ENCODE data around the gene SLC35B3. TPM values are rescaled to one million over a fixed set of nuclear protein-coding genes. Genes with fewer than 3 reads are reported as not detected.
"Not testable (repeated sequence)": the region's sequence is repeated elsewhere in the genome, so short reads cannot be mapped to it uniquely, and the experiment has no call there.

SLC35B3 gene
- total RNA-seq, 1 donor from 2014 or later, result 13.3 TPM

GRCh38 chr6:8468552-8469356 lies 33.4 kb upstream of the SLC35B3 start:
- TF ChIP-seq CTCF (IDR thresholded peaks at IDR 0.05), result no peak
- H3K36me3 Mint-ChIP-seq (ENCODE audit: low read depth), result no peaks in the 10 kb centered on the region
- no peak overlapping the region for H3K4me3 Mint-ChIP-seq
- H3K9me3 Mint-ChIP-seq, result peaks cover 2% of the 10 kb centered on the region
- no peak overlapping the region for H3K27ac Mint-ChIP-seq
- no peaks in the 10 kb centered on the region for H3K27me3 Mint-ChIP-seq
- ATAC-seq (ENCODE audit: low read depth) (no peak), DNase-seq (no peak)
- ChIA-PET POLR2A (no interaction called here), CTCF (no interaction called here)
- intact Hi-C loops (cut with micrococcal nuclease), result no loop called here
- H3K4me1 Mint-ChIP-seq, result no peaks in the 10 kb centered on the region

GRCh38 chr6:8462694-8463093 lies 27.3 kb upstream of the SLC35B3 start:
- intact Hi-C loops (cut with micrococcal nuclease), result no loop called here
- Mint-ChIP-seq H3K9me3 (no peaks in the 10 kb centered on the region), H3K36me3 (ENCODE audit: low read depth) (no peaks in the 10 kb centered on the region), H3K27me3 (peaks cover 9% of the 10 kb centered on the region), H3K27ac (no peak overlapping the region), H3K4me1 (no peaks in the 10 kb centered on the region), H3K4me3 (no peak overlapping the region)
- ATAC-seq (ENCODE audit: low read depth) (no peak), DNase-seq (no peak)
- POLR2A ChIA-PET, result no interaction called here
- TF ChIP-seq CTCF (IDR thresholded peaks at IDR 0.05), result no peak
- CTCF ChIA-PET, result no interaction called here

GRCh38 chr6:8462169-8462568 lies 26.8 kb upstream of the SLC35B3 start:
- no peak overlapping the region for H3K4me3 Mint-ChIP-seq

GRCh38 chr6:8446391-8446790 lies 11.0 kb upstream of the SLC35B3 start:
- no peak for DNase-seq
- H3K4me1 Mint-ChIP-seq, result no peaks in the 10 kb centered on the region
- ChIA-PET POLR2A (no interaction called here), CTCF (no interaction called here)
- no peak for ATAC-seq (ENCODE audit: low read depth)
- no peaks in the 10 kb centered on the region for H3K9me3 Mint-ChIP-seq
- peaks cover 5% of the 10 kb centered on the region for H3K27me3 Mint-ChIP-seq
- intact Hi-C loops (cut with micrococcal nuclease), result no loop called here
- no peak overlapping the region for H3K27ac Mint-ChIP-seq
- TF ChIP-seq CTCF (IDR thresholded peaks at IDR 0.05), result no peak
- H3K4me3 Mint-ChIP-seq, result no peak overlapping the region
- H3K36me3 Mint-ChIP-seq (ENCODE audit: low read depth), result no peaks in the 10 kb centered on the region

More at GRCh38 chr6:8462169-8462568, 26.8 kb upstream of the SLC35B3 start:
- Mint-ChIP-seq H3K4me1 (no peaks in the 10 kb centered on the region), H3K36me3 (ENCODE audit: low read depth) (no peaks in the 10 kb centered on the region), H3K27ac (no peak overlapping the region), H3K27me3 (peaks cover 9% of the 10 kb centered on the region), H3K9me3 (no peaks in the 10 kb centered on the region)
- no peak for DNase-seq
- TF ChIP-seq CTCF (IDR thresholded peaks at IDR 0.05), result no peak
- no peak for ATAC-seq (ENCODE audit: low read depth)
- CTCF ChIA-PET, result no interaction called here
- POLR2A ChIA-PET, result no interaction called here
- intact Hi-C loops (cut with micrococcal nuclease), result no loop called here

GRCh38 chr6:8445930-8446329 lies 10.6 kb upstream of the SLC35B3 start:
- H3K9me3 Mint-ChIP-seq; intact Hi-C loops (cut with micrococcal nuclease); H3K4me3 Mint-ChIP-seq; H3K36me3 Mint-ChIP-seq (ENCODE audit: low read depth); ATAC-seq (ENCODE audit: low read depth); POLR2A ChIA-PET; H3K27me3 Mint-ChIP-seq; DNase-seq; H3K4me1 Mint-ChIP-seq; CTCF ChIA-PET; H3K27ac Mint-ChIP-seq: not testable (repeated sequence)

Data from activated B cell treated with CpG ODN at 0.5 μM for 24 hours (primary cell).